A549 (cell line): ENCODE data around the gene PAGE3. TPM values are rescaled to one million over a fixed set of nuclear protein-coding genes. Genes with fewer than 3 reads are reported as not detected.

Experiments
- ATAC-seq, 2 experiments: fragments of 200-7000 bp in 1 of 2; fragments of >200 bp in 1 of 2; cut with Nextera tagmentation in 1 of 2; cut with Tn5 transposase in 1 of 2; 3 replicates each; pipeline versions ENCODE4 v1.8.0 to v1.9.1; 2018 to 2020; ENCODE audit warnings: mild to moderate bottlenecking in 1 of 2, moderate library complexity in 1 of 2
- CTCF ChIA-PET: fragments of 300-600 bp; sonication (Branson Sonifier 250); formaldehyde crosslinking; extraction: SDS; loops from one replicate; lab custom pipeline; 2021; ENCODE audit warnings: antibody characterized with exemption, inconsistent platforms; lab: Yijun Ruan, JAX
- POLR2A ChIA-PET: fragments of 350-600 bp; formaldehyde crosslinking; extraction: SDS; loops from one replicate; lab custom pipeline; 2021; ENCODE audit warnings: antibody characterized with exemption, inconsistent platforms; lab: Yijun Ruan, JAX
- DNase-seq, 2 experiments: peaks; one replicate each; pipeline versions ENCODE4 v3.0.0 to v3.0.0-alpha.2; 2011 to 2016; ENCODE audit warnings: low read depth in 1 of 2, low spot score in 1 of 2
- FAIRE-seq: peaks from 2 replicates; lab custom pipeline; 2011; peaks lifted over from hg19 to GRCh38; lab: Jason Lieb, UNC
- H3K27ac ChIP-seq, 2 experiments: fragments of >200 bp; sonication (Bioruptor Twin); formaldehyde crosslinking; 3 replicates each; pipeline ENCODE4 v1.5.1; 2016 to 2017
- H3K4me1 ChIP-seq: fragments of >200 bp; sonication (Bioruptor Twin); formaldehyde crosslinking; 3 replicates; pipeline ENCODE4 v1.6.1; 2016
- H3K4me2 ChIP-seq: fragments of >200 bp; sonication (Bioruptor Twin); formaldehyde crosslinking; 3 replicates; pipeline ENCODE4 v1.6.1; 2016
- H3K4me3 ChIP-seq: fragments of >200 bp; sonication (Bioruptor Twin); formaldehyde crosslinking; 3 replicates; pipeline ENCODE4 v1.5.1; 2016
- H3K9me3 ChIP-seq: fragments of >200 bp; sonication (Bioruptor Twin); formaldehyde crosslinking; 3 replicates; pipeline ENCODE4 v1.6.1; 2016
- ATOH8 ChIP-seq: fragments of 250-450 bp; sonication (Bioruptor Pico); IDR thresholded peaks from 2 replicates; pipeline ENCODE4 v1.5.0; 2020; ENCODE audit warnings: low read depth, mild to moderate bottlenecking, moderate library complexity
- BHLHE40 ChIP-seq: IDR thresholded peaks from 2 replicates; pipeline ENCODE4 v1.6.1; 2012; ENCODE audit warnings: low read depth, low read length, inconsistent platforms
- CEBPB ChIP-seq, 2 experiments: fragments of >200 bp in 1 of 2; sonication (Bioruptor Twin) in 1 of 2; formaldehyde crosslinking in 1 of 2; IDR thresholded peaks; 2 replicates each; pipeline ENCODE4 v1.6.1; 2012 to 2016
- CHD2 ChIP-seq: fragments of 150-350 bp; IDR thresholded peaks from 2 replicates; pipeline ENCODE4 v1.6.1; 2014; ENCODE audit warnings: low read length; ENCODE audit not compliant: partially characterized antibody
- CHD4 ChIP-seq: fragments of 200-600 bp; sonication (generic); IDR thresholded peaks from 2 replicates; pipeline ENCODE4 v1.6.1; 2016; ENCODE audit warnings: antibody characterized with exemption, mild to moderate bottlenecking, borderline replicate concordance
- EHF ChIP-seq: fragments of 250-450 bp; sonication (Bioruptor Pico); IDR thresholded peaks from 2 replicates; pipeline ENCODE4 v1.5.0; 2020; ENCODE audit warnings: mild to moderate bottlenecking
- FOXS1 ChIP-seq: fragments of 250-450 bp; sonication (Bioruptor Pico); IDR thresholded peaks from 2 replicates; pipeline ENCODE4 v1.5.0; 2020; ENCODE audit warnings: mild to moderate bottlenecking, moderate library complexity
- HEYL ChIP-seq: fragments of 250-450 bp; sonication (Bioruptor Pico); IDR thresholded peaks from 2 replicates; pipeline ENCODE4 v1.8.0; 2021; ENCODE audit warnings: mild to moderate bottlenecking, moderate library complexity
- HOXB13 ChIP-seq: fragments of 250-450 bp; sonication (Bioruptor Pico); IDR thresholded peaks from 2 replicates; pipeline ENCODE4 v1.5.0; 2020; ENCODE audit warnings: low read depth, mild to moderate bottlenecking, moderate library complexity
- HOXB5 ChIP-seq: fragments of 250-450 bp; sonication (Bioruptor Pico); IDR thresholded peaks from 2 replicates; pipeline ENCODE4 v1.5.0; 2020; ENCODE audit warnings: mild to moderate bottlenecking, moderate library complexity
- JUNB ChIP-seq: fragments of >200 bp; sonication (Bioruptor Twin); formaldehyde crosslinking; IDR thresholded peaks from 2 replicates; pipeline ENCODE4 v1.6.1; 2016
- MAFK ChIP-seq: fragments of 450-650 bp; IDR thresholded peaks from 2 replicates; pipeline ENCODE4 v1.6.1; 2014; ENCODE audit not compliant: partially characterized antibody
- MAZ ChIP-seq: fragments of 150-350 bp; IDR thresholded peaks from 2 replicates; pipeline ENCODE4 v1.6.1; 2014; ENCODE audit warnings: antibody characterized with exemption, low read depth, low read length, borderline replicate concordance
- PBX3 ChIP-seq: IDR thresholded peaks from 2 replicates; pipeline ENCODE4 v1.6.1; 2012
- PHF8 ChIP-seq: fragments of 200-600 bp; sonication (generic); IDR thresholded peaks from 2 replicates; pipeline ENCODE4 v1.6.1; 2016; ENCODE audit warnings: low read depth, mild to moderate bottlenecking, antibody characterized with exemption, moderate library complexity, borderline replicate concordance
- RCOR1 ChIP-seq: fragments of 150-350 bp; IDR thresholded peaks from 2 replicates; pipeline ENCODE4 v1.6.1; 2014; ENCODE audit warnings: antibody characterized with exemption, low read length, low read depth
- RNF2 ChIP-seq: fragments of 200-600 bp; sonication (generic); IDR thresholded peaks from 2 replicates; pipeline ENCODE4 v1.6.1; 2016; ENCODE audit warnings: low read depth, mild to moderate bottlenecking, antibody characterized with exemption, moderate library complexity, borderline replicate concordance
- SREBF2 ChIP-seq: fragments of 450-650 bp; IDR thresholded peaks from 2 replicates; pipeline ENCODE4 v1.6.1; 2014; ENCODE audit warnings: mild to moderate bottlenecking, moderate library complexity
- TFCP2L1 ChIP-seq: fragments of 250-450 bp; sonication (Bioruptor Pico); IDR thresholded peaks from 2 replicates; pipeline ENCODE4 v1.5.0; 2021; ENCODE audit warnings: mild to moderate bottlenecking
- TP53 ChIP-seq: fragments of 250-450 bp; sonication (Bioruptor Pico); IDR thresholded peaks from 2 replicates; pipeline ENCODE4 v1.5.0; 2021; ENCODE audit warnings: mild to moderate bottlenecking, moderate library complexity
- ZFP36 ChIP-seq: fragments of 450-650 bp; IDR thresholded peaks from 2 replicates; pipeline ENCODE4 v1.6.1; 2014; ENCODE audit warnings: borderline replicate concordance; ENCODE audit not compliant: partially characterized antibody
- ZNF302 ChIP-seq: fragments of 250-450 bp; sonication (Bioruptor Pico); IDR thresholded peaks from 2 replicates; pipeline ENCODE4 v1.9.0; 2021; ENCODE audit warnings: inconsistent platforms, mild to moderate bottlenecking, moderate library complexity
- WGBS: methylation state at CpG from one replicate; pipeline ENCODE4 v1.1.6; 2017; ENCODE audit errors: missing lambda C conversion rate; 5-methylcytosine and 5-hydroxymethylcytosine counted together
- polyA minus RNA-seq: library from RNA; depleted of rRNA, polyadenylated mRNA; stranded (reverse); fragments of >200 nt; gene quantifications from 2 replicates; pipeline ENCODE4 v1.2.3, GENCODE V29; 2011; rRNA and poly(A)+ RNA removed
- polyA plus RNA-seq, 4 experiments: library from polyadenylated mRNA; depleted of rRNA in 3 of 4; stranded (reverse); fragments of >200 nt; fragmentation: RNase III in 1 of 4; extraction: RNeasy Plus Mini Kit Qiagen cat#74134 plus additional on column Dnase treatment in 1 of 4; gene quantifications; 2 replicates in 3 of 4; 3 replicates in 1 of 4; pipeline ENCODE4 v1.2.3, GENCODE V29; 2011 to 2017
- TF ChIP-seq, protein P1 (sequence below): fragments of 450-650 bp; IDR thresholded peaks from 2 replicates; pipeline ENCODE4 v1.6.1; 2014; ENCODE audit warnings: antibody characterized with exemption
- TF ChIP-seq, protein P2 (sequence below): IDR thresholded peaks from 2 replicates; pipeline ENCODE4 v1.6.1; 2012
- TF ChIP-seq, protein P3 (sequence below): fragments of >200 bp; sonication (Bioruptor Twin); formaldehyde crosslinking; IDR thresholded peaks from 3 replicates; pipeline ENCODE4 v1.6.1; 2016
- TF ChIP-seq, protein P4 (sequence below): fragments of >200 bp; sonication (Bioruptor Twin); formaldehyde crosslinking; IDR thresholded peaks from 2 replicates; pipeline ENCODE4 v1.6.1; 2016

PAGE3 gene, protein sequence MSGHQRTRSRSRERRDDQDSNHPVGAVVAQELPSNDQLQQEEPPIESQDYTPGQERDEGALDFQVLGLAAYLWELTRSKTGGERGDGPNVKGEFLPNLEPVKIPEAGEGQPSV
- not detected in 2 replicates for polyA plus RNA-seq (2011; rRNA removed)
- not detected in 2 replicates for polyA plus RNA-seq (2012; cell fraction: cytosol; rRNA removed)
- polyA plus RNA-seq (2012; cell fraction: nucleus; rRNA removed): not detected in 2 replicates
- not detected in 3 replicates for polyA plus RNA-seq (2017; fragmentation: RNase III; extraction: RNeasy Plus Mini Kit Qiagen cat#74134 plus additional on column Dnase treatment)
- not detected in 2 replicates for polyA minus RNA-seq

DNA sequence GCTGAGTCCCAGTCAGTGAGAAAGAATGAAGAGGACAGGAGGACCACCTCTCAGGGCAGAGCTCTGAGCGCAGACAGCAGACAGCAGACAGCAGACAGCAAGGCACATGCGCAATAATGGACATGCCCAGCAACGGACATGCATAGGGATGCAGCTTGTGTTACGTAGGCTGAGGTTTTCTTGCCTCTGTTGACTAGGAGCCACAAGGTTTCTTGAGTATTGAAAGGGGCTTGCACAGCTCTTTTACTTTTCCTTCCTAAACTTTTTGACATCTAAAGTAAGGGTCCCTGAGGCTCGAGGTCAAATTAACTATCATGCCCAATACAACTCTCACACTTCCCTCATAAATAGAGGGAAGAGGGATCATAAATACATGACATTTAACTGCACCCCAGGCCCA, at the start of gene PAGE3:
Gene PAGE3 (minus strand): TSS at position 101 of the 400 bp plus-strand sequence. CDS start 1,013 bp downstream, outside the sequence.
- Histone ChIP-seq H3K4me3 (no peak within 1 kb of the TSS), H3K9me3 (no peaks in the 10 kb centered on the region), H3K4me2 (no peak within 1 kb of the TSS), H3K27ac (no peak within 1 kb of the TSS), H3K4me1 (no peaks in the 10 kb centered on the region)
- FAIRE-seq: no peak
- ATAC-seq: no peak
- CTCF ChIA-PET: no interaction called here
- DNase-seq: no peak
- no peak for TF ChIP-seq ZFP36
- no peak for TF ChIP-seq TP53 (CRISPR knock-in tag)
- no peak for TF ChIP-seq CEBPB (IDR thresholded peaks at IDR 0.05)
- no peak for TF ChIP-seq HEYL (CRISPR knock-in tag)
- no peak for TF ChIP-seq RCOR1
- TF ChIP-seq SREBF2: no peak
- no peak for TF ChIP-seq EHF (CRISPR knock-in tag)
- TF ChIP-seq MAFK: no peak
- TF ChIP-seq MAZ: no peak
- TF ChIP-seq, protein P1, sequence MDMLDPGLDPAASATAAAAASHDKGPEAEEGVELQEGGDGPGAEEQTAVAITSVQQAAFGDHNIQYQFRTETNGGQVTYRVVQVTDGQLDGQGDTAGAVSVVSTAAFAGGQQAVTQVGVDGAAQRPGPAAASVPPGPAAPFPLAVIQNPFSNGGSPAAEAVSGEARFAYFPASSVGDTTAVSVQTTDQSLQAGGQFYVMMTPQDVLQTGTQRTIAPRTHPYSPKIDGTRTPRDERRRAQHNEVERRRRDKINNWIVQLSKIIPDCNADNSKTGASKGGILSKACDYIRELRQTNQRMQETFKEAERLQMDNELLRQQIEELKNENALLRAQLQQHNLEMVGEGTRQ: no peak
- TF ChIP-seq FOXS1 (CRISPR knock-in tag): no peak
- TF ChIP-seq, protein P2, sequence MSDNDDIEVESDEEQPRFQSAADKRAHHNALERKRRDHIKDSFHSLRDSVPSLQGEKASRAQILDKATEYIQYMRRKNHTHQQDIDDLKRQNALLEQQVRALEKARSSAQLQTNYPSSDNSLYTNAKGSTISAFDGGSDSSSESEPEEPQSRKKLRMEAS: no peak
- TF ChIP-seq HOXB5: no peak
- POLR2A ChIA-PET: no interaction called here
- WGBS: 47% methylated on average over 4 of the region's 5 CpGs

GRCh38 chrX:55312655-55313054, 47.9 kb upstream of the PAGE3 start:
- no peak for DNase-seq
- Histone ChIP-seq H3K4me3 (no peak overlapping the region), H3K27ac (no peak overlapping the region), H3K4me1 (no peaks in the 10 kb centered on the region), H3K9me3 (no peaks in the 10 kb centered on the region), H3K4me2 (no peak overlapping the region)
- no peak for ATAC-seq
- ChIA-PET CTCF (no interaction called here), POLR2A (no interaction called here)
- FAIRE-seq: peak; percentile 68
- TF ChIP-seq CHD4 (no peak), CHD2 (no peak), MAFK (peak; percentile 20)

- no peaks in the 10 kb centered on the region for H3K4me1 ChIP-seq
- no peak for FAIRE-seq
- H3K4me2 ChIP-seq: no peak overlapping the region
- WGBS: 33% methylated on average over 3 of the region's 3 CpGs
- POLR2A ChIA-PET: no interaction called here
- ATAC-seq: no peak
- CTCF ChIA-PET: no interaction called here
- TF ChIP-seq ZNF302 (CRISPR knock-in tag) (no peak), RNF2 (no peak)
- no peak for DNase-seq
- no peak overlapping the region for H3K27ac ChIP-seq
- no peak overlapping the region for H3K4me3 ChIP-seq
- no peaks in the 10 kb centered on the region for H3K9me3 ChIP-seq
Observed at GRCh38 chrX:55290963-55291362, 26.2 kb upstream of the PAGE3 start.

DNA sequence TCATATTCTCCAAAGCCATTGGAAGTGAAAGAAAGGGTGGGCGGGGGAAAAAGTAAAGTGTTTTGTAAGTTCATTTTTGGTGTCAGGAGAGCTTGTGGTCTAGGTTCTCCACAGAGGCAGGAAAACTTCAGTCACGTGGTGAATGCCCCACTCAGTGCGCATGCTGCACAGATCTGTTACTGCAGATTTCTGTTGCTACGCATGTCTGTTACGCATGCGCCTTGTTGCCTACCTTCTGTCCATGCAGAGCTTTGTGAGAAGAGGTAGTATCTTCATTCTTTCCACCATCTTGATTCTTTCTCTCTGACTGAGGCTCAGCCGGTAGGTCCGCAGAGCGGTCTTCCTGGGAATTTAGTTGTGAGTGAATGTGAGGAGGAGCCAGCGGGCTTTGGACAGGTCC, 15.1 kb upstream of the PAGE3 start:
- CTCF ChIA-PET: no interaction called here
- FAIRE-seq (no peak), ATAC-seq (no peak), DNase-seq (no peak)
- Histone ChIP-seq H3K4me2 (no peak overlapping the region), H3K4me1 (no peaks in the 10 kb centered on the region), H3K27ac (no peak overlapping the region), H3K9me3 (no peaks in the 10 kb centered on the region), H3K4me3 (no peak overlapping the region)
- POLR2A ChIA-PET: no interaction called here
- 80% methylated on average over 9 of the region's 10 CpGs for WGBS
- TF ChIP-seq, protein P2: no peak
- TF ChIP-seq TP53 (CRISPR knock-in tag) (no peak), BHLHE40 (no peak), MAZ (no peak), TFCP2L1 (CRISPR knock-in tag) (no peak), HOXB13 (CRISPR knock-in tag) (no peak), PHF8 (no peak), PBX3 (no peak), FOXS1 (CRISPR knock-in tag) (no peak), ATOH8 (no peak), JUNB (no peak)
- TF ChIP-seq, protein P3, sequence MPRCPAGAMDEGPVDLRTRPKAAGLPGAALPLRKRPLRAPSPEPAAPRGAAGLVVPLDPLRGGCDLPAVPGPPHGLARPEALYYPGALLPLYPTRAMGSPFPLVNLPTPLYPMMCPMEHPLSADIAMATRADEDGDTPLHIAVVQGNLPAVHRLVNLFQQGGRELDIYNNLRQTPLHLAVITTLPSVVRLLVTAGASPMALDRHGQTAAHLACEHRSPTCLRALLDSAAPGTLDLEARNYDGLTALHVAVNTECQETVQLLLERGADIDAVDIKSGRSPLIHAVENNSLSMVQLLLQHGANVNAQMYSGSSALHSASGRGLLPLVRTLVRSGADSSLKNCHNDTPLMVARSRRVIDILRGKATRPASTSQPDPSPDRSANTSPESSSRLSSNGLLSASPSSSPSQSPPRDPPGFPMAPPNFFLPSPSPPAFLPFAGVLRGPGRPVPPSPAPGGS: no peak
- TF ChIP-seq, protein P4, sequence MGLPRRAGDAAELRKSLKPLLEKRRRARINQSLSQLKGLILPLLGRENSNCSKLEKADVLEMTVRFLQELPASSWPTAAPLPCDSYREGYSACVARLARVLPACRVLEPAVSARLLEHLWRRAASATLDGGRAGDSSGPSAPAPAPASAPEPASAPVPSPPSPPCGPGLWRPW: no peak
